HL-60 (cell line): ENCODE results near the gene EFNA5.
"Not testable (repeated sequence)": the region's sequence is repeated elsewhere in the genome, so short reads cannot be mapped to it uniquely, and the experiment has no call there.

Experiments used
- CTCF ChIP-seq: IDR thresholded peaks from one replicate; pipeline ENCODE4 v1.5.1; 2011; ENCODE audit warnings: low read length, control low read depth, inconsistent platforms; ENCODE audit not compliant: insufficient read depth
- POLR2AphosphoS5 ChIP-seq: IDR thresholded peaks from 2 replicates; pipeline ENCODE4 v1.6.1; 2012; ENCODE audit warnings: low read depth
- REST ChIP-seq: IDR thresholded peaks from 2 replicates; pipeline ENCODE4 v1.6.1; 2012; ENCODE audit warnings: low read depth; ENCODE audit not compliant: insufficient replicate concordance

GRCh38 chr5:107433646-107434045, 237.1 kb downstream of the EFNA5 start:
- TF ChIP-seq CTCF, POLR2AphosphoS5, REST: not testable (repeated sequence)
